Measurements from ENCODE around the gene CCDC60.

CCDC60 gene

GRCh38 chr12:119385659-119386058 lies 51.1 kb downstream of the CCDC60 start:
- DNase-seq (ENCODE audit: low read depth) = no peak

GRCh38 chr12:119389687-119390086 lies 55.2 kb downstream of the CCDC60 start:
- no peak for DNase-seq (ENCODE audit: low read depth)

GRCh38 chr12:119391673-119392072 lies 57.1 kb downstream of the CCDC60 start:
- DNase-seq (ENCODE audit: low read depth) = no peak

GRCh38 chr12:119393677-119394076 lies 59.1 kb downstream of the CCDC60 start:
- DNase-seq (ENCODE audit: low read depth) = no peak

- DNase-seq (ENCODE audit: low read depth) = no peak
Observed at GRCh38 chr12:119397540-119397939, 63.0 kb downstream of the CCDC60 start.

- no peak for DNase-seq (ENCODE audit: low read depth)
Observed at GRCh38 chr12:119398190-119398589, 63.7 kb downstream of the CCDC60 start.

GRCh38 chr12:119399301-119399700 lies 64.8 kb downstream of the CCDC60 start:
- no peak for DNase-seq (ENCODE audit: low read depth)

GRCh38 chr12:119406308-119406707 lies 71.8 kb downstream of the CCDC60 start:
- no peak for DNase-seq (ENCODE audit: low read depth)

- DNase-seq (ENCODE audit: low read depth) = no peak
Observed at GRCh38 chr12:119406811-119407210, 72.3 kb downstream of the CCDC60 start.

GRCh38 chr12:119409043-119409442 lies 74.5 kb downstream of the CCDC60 start:
- DNase-seq (ENCODE audit: low read depth) = no peak

GRCh38 chr12:119410396-119410795 lies 75.9 kb downstream of the CCDC60 start:
- no peak for DNase-seq (ENCODE audit: low read depth)

GRCh38 chr12:119412306-119412705 lies 77.8 kb downstream of the CCDC60 start:
- no peak for DNase-seq (ENCODE audit: low read depth)

- DNase-seq (ENCODE audit: low read depth) = peak; percentile 35
Observed at GRCh38 chr12:119412811-119413794, 78.6 kb downstream of the CCDC60 start.

- DNase-seq (ENCODE audit: low read depth) = no peak
Observed at GRCh38 chr12:119415714-119416113, 81.2 kb downstream of the CCDC60 start.

- DNase-seq (ENCODE audit: low read depth) = no peak
Observed at GRCh38 chr12:119417440-119417839, 82.9 kb downstream of the CCDC60 start.

- DNase-seq (ENCODE audit: low read depth) = no peak
Observed at GRCh38 chr12:119419381-119419780, 84.9 kb downstream of the CCDC60 start.

- no peak for DNase-seq (ENCODE audit: low read depth)
Observed at GRCh38 chr12:119423285-119423684, 88.8 kb downstream of the CCDC60 start.

- no peak for DNase-seq (ENCODE audit: low read depth)
Observed at GRCh38 chr12:119425623-119426022, 91.1 kb downstream of the CCDC60 start.

GRCh38 chr12:119431151-119431550 lies 96.6 kb downstream of the CCDC60 start:
- DNase-seq (ENCODE audit: low read depth) = no peak

- DNase-seq (ENCODE audit: low read depth) = no peak
Observed at GRCh38 chr12:119432949-119433348, 98.4 kb downstream of the CCDC60 start.

GRCh38 chr12:119440803-119441360 lies 106.4 kb downstream of the CCDC60 start:
- no peak for DNase-seq (ENCODE audit: low read depth)

GRCh38 chr12:119444462-119445044 lies 110.0 kb downstream of the CCDC60 start:
- no peak for DNase-seq (ENCODE audit: low read depth)

GRCh38 chr12:119446459-119446858 lies 111.9 kb downstream of the CCDC60 start:
- no peak for DNase-seq (ENCODE audit: low read depth)

Measured in fibroblast of gingiva (primary cell).